HepG2 (cell line): ENCODE data around the gene RGS6. TPM values are rescaled to one million over a fixed set of nuclear protein-coding genes. Genes with fewer than 3 reads are reported as not detected.

Experiments
- ATAC-seq: fragments of 200-7000 bp; cut with Tn5 transposase; 3 replicates; pipeline ENCODE4 v1.9.1; 2020; ENCODE audit warnings: mild to moderate bottlenecking, moderate library complexity
- BruUV-seq: library from RNA; stranded (reverse); fragments of 400-500 nt; replicated peaks from 2 replicates; lab custom pipeline; 2021; lab: Mats Ljungman, UMichigan
- CTCF ChIA-PET: fragments of 300-600 bp; formaldehyde crosslinking; extraction: SDS; loops from one replicate; lab custom pipeline; 2021; ENCODE audit warnings: low total read pairs, inconsistent platforms, low intra/inter-chr PET ratio; lab: Yijun Ruan, JAX
- POLR2A ChIA-PET: fragments of 350-600 bp; sonication (Branson Sonifier 250); formaldehyde crosslinking; loops from one replicate; lab custom pipeline; 2020; ENCODE audit warnings: antibody characterized with exemption, inconsistent platforms; lab: Yijun Ruan, JAX
- DNase-seq: peaks from one replicate; pipeline ENCODE4 v3.0.0-alpha.2; 2015; ENCODE audit warnings: low spot score
- FAIRE-seq: peaks from 3 replicates; lab custom pipeline; 2011; peaks lifted over from hg19 to GRCh38; lab: Jason Lieb, UNC
- H2AFZ ChIP-seq: one replicate; pipeline ENCODE4 v1.6.1; 2011; ENCODE audit warnings: low read length, inconsistent platforms
- H3K27ac ChIP-seq: fragments of 300-600 bp; 3 replicates; pipeline ENCODE4 v1.8.0; 2011; ENCODE audit warnings: mixed run types, mild to moderate bottlenecking, mixed read lengths, low read length, inconsistent platforms; ENCODE audit not compliant: insufficient read depth; ENCODE audit errors: extremely low read length
- H3K27me3 ChIP-seq, 2 experiments: fragments of 200-600 bp in 1 of 2; 2 replicates in 1 of 2; 3 replicates in 1 of 2; pipeline versions ENCODE4 v1.6.0 to v1.8.0; 2011; ENCODE audit warnings: low read length in 2 of 2, mild to moderate bottlenecking in 2 of 2, moderate library complexity in 2 of 2, inconsistent platforms in 1 of 2; ENCODE audit not compliant: insufficient read depth in 2 of 2, control insufficient read depth in 1 of 2
- H3K36me3 ChIP-seq, 2 experiments: fragments of 200-600 bp in 1 of 2; replicated peaks in 1 of 2; 2 replicates in 1 of 2; 3 replicates in 1 of 2; pipeline versions ENCODE4 v1.5.1 to v1.8.0; 2011; ENCODE audit warnings: low read length in 2 of 2, inconsistent platforms in 1 of 2; ENCODE audit not compliant: insufficient read depth in 2 of 2, control insufficient read depth in 1 of 2
- H3K4me1 ChIP-seq: 2 replicates; pipeline ENCODE4 v1.5.1; 2012; ENCODE audit warnings: low read length, inconsistent platforms; ENCODE audit not compliant: insufficient read depth
- H3K4me2 ChIP-seq: 2 replicates; pipeline ENCODE4 v1.6.0; 2011; ENCODE audit warnings: low read depth, low read length, inconsistent platforms
- H3K4me3 ChIP-seq, 3 experiments: fragments of 200-600 bp in 1 of 3; sonication (generic), shearing (Covaris generic) in 1 of 3; replicated peaks in 1 of 3; 2 replicates each; pipeline ENCODE4 v1.5.1; 2011 to 2016; ENCODE audit warnings: low read length in 3 of 3, inconsistent platforms in 2 of 3, low read depth in 2 of 3, mild to moderate bottlenecking in 2 of 3, control low read depth in 1 of 3, mixed read lengths in 1 of 3; ENCODE audit not compliant: insufficient read depth in 1 of 3
- H3K79me2 ChIP-seq: one replicate; pipeline ENCODE4 v1.6.1; 2011; ENCODE audit warnings: low read length, inconsistent platforms; ENCODE audit not compliant: insufficient read depth
- H3K9ac ChIP-seq: 2 replicates; pipeline ENCODE4 v1.6.0; 2011; ENCODE audit warnings: mild to moderate bottlenecking, low read depth, low read length, inconsistent platforms; ENCODE audit not compliant: insufficient read depth
- H3K9me3 ChIP-seq: 2 replicates; pipeline ENCODE4 v1.5.1; 2012; ENCODE audit warnings: mild to moderate bottlenecking, low read length
- H4K20me1 ChIP-seq: 2 replicates; pipeline ENCODE4 v1.6.0; 2011; ENCODE audit warnings: inconsistent platforms, mild to moderate bottlenecking, low read length, moderate library complexity; ENCODE audit not compliant: insufficient read depth
- GATA4 ChIP-seq: sonication (generic); IDR thresholded peaks from 2 replicates; pipeline ENCODE4 v1.6.1; 2016; ENCODE audit warnings: antibody characterized with exemption, low read depth, borderline replicate concordance
- HBP1 ChIP-seq: IDR thresholded peaks from 2 replicates; pipeline ENCODE4 v1.6.1; 2016; ENCODE audit warnings: low read depth, control low read depth
- JUN ChIP-seq: sonication (generic); formaldehyde crosslinking; IDR thresholded peaks from 2 replicates; pipeline ENCODE4 v1.4.0; 2020; ENCODE audit warnings: mild to moderate bottlenecking, missing genetic modification reagents
- MAF1 ChIP-seq: sonication (generic); formaldehyde crosslinking; IDR thresholded peaks from 2 replicates; pipeline ENCODE4 v1.5.0; 2020; ENCODE audit warnings: missing genetic modification reagents, borderline replicate concordance
- MED8 ChIP-seq: sonication (generic); formaldehyde crosslinking; IDR thresholded peaks from 2 replicates; pipeline ENCODE4 v1.8.1; 2023; ENCODE audit warnings: mild to moderate bottlenecking, missing genetic modification reagents; ENCODE audit not compliant: insufficient replicate concordance
- MEF2D ChIP-seq: sonication (generic); formaldehyde crosslinking; IDR thresholded peaks from 2 replicates; pipeline ENCODE4 v1.5.1; 2020; ENCODE audit warnings: mild to moderate bottlenecking, missing genetic modification reagents
- SATB2 ChIP-seq: sonication (generic); formaldehyde crosslinking; IDR thresholded peaks from 2 replicates; pipeline ENCODE4 v1.5.0; 2020; ENCODE audit warnings: missing genetic modification reagents
- SRSF4 ChIP-seq: fragments of 200-400 bp; formaldehyde crosslinking; IDR thresholded peaks from one replicate; pipeline ENCODE4 v1.6.1; 2018; ENCODE audit warnings: mild to moderate bottlenecking, low read depth, low read length, moderate library complexity; ENCODE audit not compliant: poor library complexity, severe bottlenecking
- SRY ChIP-seq: sonication (generic); formaldehyde crosslinking; IDR thresholded peaks from 2 replicates; pipeline ENCODE4 v1.8.0; 2022; ENCODE audit warnings: mild to moderate bottlenecking, missing genetic modification reagents
- TCF7 ChIP-seq: sonication (generic); IDR thresholded peaks from 2 replicates; pipeline ENCODE4 v1.6.1; 2016; ENCODE audit warnings: antibody characterized with exemption, low read depth
- TOPORS ChIP-seq: sonication (generic); formaldehyde crosslinking; IDR thresholded peaks from 2 replicates; pipeline ENCODE4 v1.8.0; 2023; ENCODE audit warnings: mild to moderate bottlenecking, missing genetic modification reagents
- U2AF1 ChIP-seq: fragments of 200-400 bp; formaldehyde crosslinking; optimal IDR thresholded peaks from 2 replicates; pipeline ENCODE3; 2017; ENCODE audit warnings: mild to moderate bottlenecking, low read depth, low read length
- ZBTB38 ChIP-seq: sonication (generic); formaldehyde crosslinking; IDR thresholded peaks from 2 replicates; pipeline ENCODE4 v1.5.1; 2020; ENCODE audit warnings: mild to moderate bottlenecking, missing genetic modification reagents
- ZNF501 ChIP-seq: sonication (generic); formaldehyde crosslinking; IDR thresholded peaks from 2 replicates; pipeline ENCODE4 v1.5.1; 2020; ENCODE audit warnings: mild to moderate bottlenecking, moderate library complexity, missing genetic modification reagents
- ZNF672 ChIP-seq: sonication (generic); formaldehyde crosslinking; IDR thresholded peaks from 2 replicates; pipeline ENCODE4 v1.8.1; 2022; ENCODE audit warnings: missing genetic modification reagents
- ZNF766 ChIP-seq: sonication (generic); formaldehyde crosslinking; IDR thresholded peaks from 2 replicates; pipeline ENCODE4 v1.5.0; 2020; ENCODE audit warnings: missing genetic modification reagents, borderline replicate concordance
- WGBS: methylation state at CpG from one replicate; pipeline ENCODE4 v1.1.6; 2017; ENCODE audit warnings: low lambda C conversion rate; 5-methylcytosine and 5-hydroxymethylcytosine counted together
- in situ Hi-C: cut with HindIII; loops from 2 replicates; pipeline ENCODE4 v1.10.0; 2017; ENCODE audit warnings: low pct_unique_long_range_greater_than_20kb; ENCODE audit not compliant: extremely low pct_ligation_motif_present
- intact Hi-C: fragments of 100-400 bp; cut with micrococcal nuclease; formaldehyde crosslinking; loops from one replicate; pipeline ENCODE4 v1.10.0; 2022; ENCODE audit not compliant: unreplicated experiment
- polyA plus RNA-seq, 8 experiments: library from polyadenylated mRNA; depleted of rRNA in 3 of 8; stranded (reverse) in 7 of 8; unstranded in 1 of 8; fragments of >200 nt; fragmentation: Illumina TruSeq in 4 of 8; extraction: Trizol in 4 of 8; gene quantifications; 2 replicates each; pipeline versions ENCODE4 v1.2.1 to v1.2.3, GENCODE V29; 2011 to 2016; ENCODE audit warnings: low read depth in 4 of 8, missing spikeins in 1 of 8, mixed read lengths in 1 of 8; ENCODE audit not compliant: insufficient read depth in 1 of 8
- total RNA-seq, 5 experiments: library from RNA; depleted of rRNA; stranded (reverse); fragments of >200 nt; fragmentation: Illumina TruSeq; extraction: Trizol; gene quantifications; 2 replicates each; pipeline ENCODE4 v1.2.3, GENCODE V29; 2016; ENCODE audit warnings: low read depth in 1 of 5
- TF ChIP-seq, protein P1 (sequence below): sonication (generic); formaldehyde crosslinking; IDR thresholded peaks from 2 replicates; pipeline ENCODE4 v1.4.0; 2020; ENCODE audit warnings: missing genetic modification reagents, borderline replicate concordance
- TF ChIP-seq, protein P2 (sequence below): sonication (generic); formaldehyde crosslinking; IDR thresholded peaks from 2 replicates; pipeline ENCODE4; 2020; ENCODE audit warnings: missing genetic modification reagents, mild to moderate bottlenecking, borderline replicate concordance

RGS6 gene
- total and polyA plus RNA-seq, 2 of the 13 experiments (the other 11 are each of a cell fraction or from before 2014, with no cell fraction given): not detected

GRCh38 chr14:72049462-72049861, 117.2 kb downstream of the RGS6 start (continued):
- TF ChIP-seq, protein P1, sequence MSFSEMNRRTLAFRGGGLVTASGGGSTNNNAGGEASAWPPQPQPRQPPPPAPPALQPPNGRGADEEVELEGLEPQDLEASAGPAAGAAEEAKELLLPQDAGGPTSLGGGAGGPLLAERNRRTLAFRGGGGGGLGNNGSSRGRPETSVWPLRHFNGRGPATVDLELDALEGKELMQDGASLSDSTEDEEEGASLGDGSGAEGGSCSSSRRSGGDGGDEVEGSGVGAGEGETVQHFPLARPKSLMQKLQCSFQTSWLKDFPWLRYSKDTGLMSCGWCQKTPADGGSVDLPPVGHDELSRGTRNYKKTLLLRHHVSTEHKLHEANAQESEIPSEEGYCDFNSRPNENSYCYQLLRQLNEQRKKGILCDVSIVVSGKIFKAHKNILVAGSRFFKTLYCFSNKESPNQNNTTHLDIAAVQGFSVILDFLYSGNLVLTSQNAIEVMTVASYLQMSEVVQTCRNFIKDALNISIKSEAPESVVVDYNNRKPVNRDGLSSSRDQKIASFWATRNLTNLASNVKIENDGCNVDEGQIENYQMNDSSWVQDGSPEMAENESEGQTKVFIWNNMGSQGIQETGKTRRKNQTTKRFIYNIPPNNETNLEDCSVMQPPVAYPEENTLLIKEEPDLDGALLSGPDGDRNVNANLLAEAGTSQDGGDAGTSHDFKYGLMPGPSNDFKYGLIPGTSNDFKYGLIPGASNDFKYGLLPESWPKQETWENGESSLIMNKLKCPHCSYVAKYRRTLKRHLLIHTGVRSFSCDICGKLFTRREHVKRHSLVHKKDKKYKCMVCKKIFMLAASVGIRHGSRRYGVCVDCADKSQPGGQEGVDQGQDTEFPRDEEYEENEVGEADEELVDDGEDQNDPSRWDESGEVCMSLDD: no peak
- TF ChIP-seq HBP1 (CRISPR knock-in tag): no peak
- no peak for TF ChIP-seq JUN (CRISPR knock-in tag)
- TF ChIP-seq, protein P2, sequence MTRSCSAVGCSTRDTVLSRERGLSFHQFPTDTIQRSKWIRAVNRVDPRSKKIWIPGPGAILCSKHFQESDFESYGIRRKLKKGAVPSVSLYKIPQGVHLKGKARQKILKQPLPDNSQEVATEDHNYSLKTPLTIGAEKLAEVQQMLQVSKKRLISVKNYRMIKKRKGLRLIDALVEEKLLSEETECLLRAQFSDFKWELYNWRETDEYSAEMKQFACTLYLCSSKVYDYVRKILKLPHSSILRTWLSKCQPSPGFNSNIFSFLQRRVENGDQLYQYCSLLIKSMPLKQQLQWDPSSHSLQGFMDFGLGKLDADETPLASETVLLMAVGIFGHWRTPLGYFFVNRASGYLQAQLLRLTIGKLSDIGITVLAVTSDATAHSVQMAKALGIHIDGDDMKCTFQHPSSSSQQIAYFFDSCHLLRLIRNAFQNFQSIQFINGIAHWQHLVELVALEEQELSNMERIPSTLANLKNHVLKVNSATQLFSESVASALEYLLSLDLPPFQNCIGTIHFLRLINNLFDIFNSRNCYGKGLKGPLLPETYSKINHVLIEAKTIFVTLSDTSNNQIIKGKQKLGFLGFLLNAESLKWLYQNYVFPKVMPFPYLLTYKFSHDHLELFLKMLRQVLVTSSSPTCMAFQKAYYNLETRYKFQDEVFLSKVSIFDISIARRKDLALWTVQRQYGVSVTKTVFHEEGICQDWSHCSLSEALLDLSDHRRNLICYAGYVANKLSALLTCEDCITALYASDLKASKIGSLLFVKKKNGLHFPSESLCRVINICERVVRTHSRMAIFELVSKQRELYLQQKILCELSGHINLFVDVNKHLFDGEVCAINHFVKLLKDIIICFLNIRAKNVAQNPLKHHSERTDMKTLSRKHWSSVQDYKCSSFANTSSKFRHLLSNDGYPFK (CRISPR knock-in tag): no peak
- no peak for TF ChIP-seq ZNF672 (CRISPR knock-in tag)
- TF ChIP-seq TCF7: no peak

GRCh38 chr14:72052356-72052755, 120.1 kb downstream of the RGS6 start:
- Histone ChIP-seq H3K36me3 (no peaks in the 10 kb centered on the region), H3K4me1 (no peaks in the 10 kb centered on the region), H3K79me2 (no peaks in the 10 kb centered on the region), H3K4me3 (no peak overlapping the region), H3K27ac (no peak overlapping the region), H3K9ac (no peak overlapping the region), H3K27me3 (no peaks in the 10 kb centered on the region), H3K4me2 (no peak overlapping the region), H2AFZ (no peak overlapping the region), H4K20me1 (no peaks in the 10 kb centered on the region), H3K9me3 (no peaks in the 10 kb centered on the region)
- no peak for TF ChIP-seq U2AF1
- TF ChIP-seq MED8 (CRISPR knock-in tag): no peak
- no peak for TF ChIP-seq ZBTB38 (CRISPR knock-in tag)
- TF ChIP-seq MEF2D (CRISPR knock-in tag): no peak
- TF ChIP-seq ZNF766 (CRISPR knock-in tag): no peak
- no peak for TF ChIP-seq ZNF501 (CRISPR knock-in tag)
- TF ChIP-seq SATB2 (CRISPR knock-in tag): no peak
- no peak for TF ChIP-seq MAF1
- no peak for TF ChIP-seq SRSF4
- no peak for TF ChIP-seq SRY (CRISPR knock-in tag)
- no peak for TF ChIP-seq GATA4
- TF ChIP-seq TOPORS (CRISPR knock-in tag): no peak
- FAIRE-seq (no peak), DNase-seq (no peak), ATAC-seq (no peak)
- 0% methylated on average over 2 of the region's 2 CpGs for WGBS
- ChIA-PET CTCF (no interaction called here), POLR2A (no interaction called here)
- intact Hi-C loops: no loop called here
- in situ Hi-C loops: no loop called here
- BruUV-seq: no TSS peak
